Loucy (cell line): ENCODE data around the gene CLNK.

Experiments used
- H2AFZ ChIP-seq: fragments of 200-600 bp; sonication (generic); 2 replicates; pipeline ENCODE4 v1.6.0; 2016; ENCODE audit warnings: antibody characterized with exemption, mild to moderate bottlenecking, low read length, moderate library complexity
- H3F3A ChIP-seq: fragments of 200-600 bp; 2 replicates; pipeline ENCODE4 v1.6.0; 2016; ENCODE audit warnings: antibody characterized with exemption, low read depth, mild to moderate bottlenecking
- H3K27me3 ChIP-seq: fragments of 200-600 bp; sonication (generic); 2 replicates; pipeline ENCODE4 v1.6.1; 2014; ENCODE audit warnings: low read length, mild to moderate bottlenecking; ENCODE audit not compliant: insufficient read depth, poor library complexity, severe bottlenecking
- H3K36me3 ChIP-seq: fragments of 200-600 bp; sonication (generic); 2 replicates; pipeline ENCODE4 v1.6.1; 2016; ENCODE audit warnings: low read length; ENCODE audit not compliant: insufficient read depth
- H3K4me1 ChIP-seq: fragments of 200-600 bp; sonication (generic); 2 replicates; pipeline ENCODE4 v1.5.1; 2014; ENCODE audit warnings: low read length, mild to moderate bottlenecking; ENCODE audit not compliant: insufficient read depth, poor library complexity, severe bottlenecking
- H3K4me2 ChIP-seq: fragments of 200-600 bp; sonication (generic); 2 replicates; pipeline ENCODE4 v1.6.0; 2014; ENCODE audit warnings: antibody characterized with exemption, low read length, low read depth, mild to moderate bottlenecking; ENCODE audit not compliant: poor library complexity, severe bottlenecking
- H3K4me3 ChIP-seq: fragments of 200-600 bp; sonication (generic); 2 replicates; pipeline ENCODE4 v1.5.1; 2014; ENCODE audit warnings: low read length, mild to moderate bottlenecking, mixed read lengths; ENCODE audit not compliant: poor library complexity, severe bottlenecking
- H3K79me2 ChIP-seq: fragments of 200-600 bp; sonication (generic); 2 replicates; pipeline ENCODE4 v1.6.1; 2014; ENCODE audit warnings: low read length; ENCODE audit not compliant: insufficient read depth
- H3K9ac ChIP-seq: fragments of 200-600 bp; sonication (generic); 2 replicates; pipeline ENCODE4 v1.6.0; 2014; ENCODE audit warnings: mild to moderate bottlenecking, low read depth, low read length, moderate library complexity; ENCODE audit not compliant: poor library complexity, severe bottlenecking
- H3K9me2 ChIP-seq: fragments of 200-600 bp; sonication (generic); replicated peaks from 2 replicates; pipeline ENCODE4 v1.6.1; 2016; ENCODE audit warnings: low read depth, low read length, mixed read lengths
- H3K9me3 ChIP-seq: fragments of 200-600 bp; sonication (generic); 2 replicates; pipeline ENCODE4 v1.6.1; 2014; ENCODE audit warnings: mild to moderate bottlenecking, antibody characterized with exemption, low read length, low read depth; ENCODE audit not compliant: insufficient read depth
- H4K20me1 ChIP-seq: fragments of 200-600 bp; sonication (generic); 2 replicates; pipeline ENCODE4 v1.6.0; 2014; ENCODE audit warnings: antibody characterized with exemption, low read length, mild to moderate bottlenecking; ENCODE audit not compliant: insufficient read depth, poor library complexity, severe bottlenecking
- EZH2phosphoT487 ChIP-seq: fragments of 200-600 bp; IDR thresholded peaks from 2 replicates; pipeline ENCODE4 v1.6.1; 2018; ENCODE audit warnings: antibody characterized with exemption, mild to moderate bottlenecking, moderate library complexity, borderline replicate concordance
- TF ChIP-seq, protein P1 (sequence below): fragments of 200-600 bp; sonication (generic); conservative IDR thresholded peaks from 2 replicates; pipeline ENCODE4 v1.5.1; 2014; ENCODE audit warnings: mild to moderate bottlenecking, antibody characterized with exemption, low read length

The CLNK gene

DNA sequence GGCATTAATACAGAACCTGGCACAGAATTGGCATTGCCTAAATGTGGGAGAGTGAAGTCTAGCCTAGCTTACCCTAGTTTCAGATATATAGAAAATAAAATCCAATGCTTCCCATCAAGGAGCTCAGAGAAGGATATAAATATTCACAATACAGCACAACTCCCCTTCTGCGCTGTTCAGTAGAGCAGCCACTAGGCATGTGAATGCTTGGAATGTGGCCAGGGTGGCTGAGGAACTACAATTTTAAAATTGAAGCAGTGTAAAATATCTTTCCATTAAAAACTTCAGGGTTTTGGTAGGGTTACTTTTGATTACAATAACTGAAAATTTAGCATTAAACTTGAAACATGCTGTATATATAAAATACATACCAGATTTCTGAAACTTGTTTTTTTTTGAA, 246.8 kb downstream of the CLNK start:
- TF ChIP-seq EZH2phosphoT487: no peak
- TF ChIP-seq, protein P1, sequence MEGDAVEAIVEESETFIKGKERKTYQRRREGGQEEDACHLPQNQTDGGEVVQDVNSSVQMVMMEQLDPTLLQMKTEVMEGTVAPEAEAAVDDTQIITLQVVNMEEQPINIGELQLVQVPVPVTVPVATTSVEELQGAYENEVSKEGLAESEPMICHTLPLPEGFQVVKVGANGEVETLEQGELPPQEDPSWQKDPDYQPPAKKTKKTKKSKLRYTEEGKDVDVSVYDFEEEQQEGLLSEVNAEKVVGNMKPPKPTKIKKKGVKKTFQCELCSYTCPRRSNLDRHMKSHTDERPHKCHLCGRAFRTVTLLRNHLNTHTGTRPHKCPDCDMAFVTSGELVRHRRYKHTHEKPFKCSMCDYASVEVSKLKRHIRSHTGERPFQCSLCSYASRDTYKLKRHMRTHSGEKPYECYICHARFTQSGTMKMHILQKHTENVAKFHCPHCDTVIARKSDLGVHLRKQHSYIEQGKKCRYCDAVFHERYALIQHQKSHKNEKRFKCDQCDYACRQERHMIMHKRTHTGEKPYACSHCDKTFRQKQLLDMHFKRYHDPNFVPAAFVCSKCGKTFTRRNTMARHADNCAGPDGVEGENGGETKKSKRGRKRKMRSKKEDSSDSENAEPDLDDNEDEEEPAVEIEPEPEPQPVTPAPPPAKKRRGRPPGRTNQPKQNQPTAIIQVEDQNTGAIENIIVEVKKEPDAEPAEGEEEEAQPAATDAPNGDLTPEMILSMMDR: no peak
- no peaks in the 10 kb centered on the region for H3K27me3 ChIP-seq
- H3K36me3 ChIP-seq: no peaks in the 10 kb centered on the region
- H3K9me2 ChIP-seq: no peaks in the 10 kb centered on the region
- H3K79me2 ChIP-seq: no peaks in the 10 kb centered on the region
- no peak overlapping the region for H3K4me2 ChIP-seq
- H3K9ac ChIP-seq: no peak overlapping the region
- no peak overlapping the region for H2AFZ ChIP-seq
- H3K4me3 ChIP-seq: no peak overlapping the region
- H3K9me3 ChIP-seq: no peaks in the 10 kb centered on the region
- no peaks in the 10 kb centered on the region for H4K20me1 ChIP-seq
- peaks cover 6% of the 10 kb centered on the region for H3K4me1 ChIP-seq
- H3F3A ChIP-seq: no peaks in the 10 kb centered on the region
